NCI-H2107 treated with DMSO at 0.1 percent for 48 hours (cell line): ENCODE results near the gene LRRC8D.

ENCODE experiments used
- DNase-seq: peaks from one replicate; lab custom pipeline; 2025; ENCODE audit not compliant: unreplicated experiment; lab: John Stamatoyannopoulos, UW

LRRC8D gene

GRCh38 chr1:89807503-89807902 lies 13.3 kb upstream of the LRRC8D start:
- DNase-seq = no peak

- DNase-seq = no peak
Measured at GRCh38 chr1:89807983-89808382, 12.8 kb upstream of the LRRC8D start.

- DNase-seq = peak; percentile 60
Measured at GRCh38 chr1:89808441-89809117, 12.3 kb upstream of the LRRC8D start.

- no peak for DNase-seq
Measured at GRCh38 chr1:89809556-89809955, 11.3 kb upstream of the LRRC8D start.

GRCh38 chr1:89810302-89810701 lies 10.5 kb upstream of the LRRC8D start:
- no peak for DNase-seq

- no peak for DNase-seq
Measured at GRCh38 chr1:89810880-89811279, 10.0 kb upstream of the LRRC8D start.

GRCh38 chr1:89812992-89813391 lies 7.8 kb upstream of the LRRC8D start:
- DNase-seq = no peak

- DNase-seq = no peak
Measured at GRCh38 chr1:89815040-89815439, 5.8 kb upstream of the LRRC8D start.

GRCh38 chr1:89815611-89816010 lies 5.2 kb upstream of the LRRC8D start:
- DNase-seq = no peak

GRCh38 chr1:89816366-89816765 lies 4.5 kb upstream of the LRRC8D start:
- DNase-seq = no peak

- peak; percentile 60 for DNase-seq
Measured at GRCh38 chr1:89821322-89822108, 683 bp downstream of the LRRC8D start.

- DNase-seq = peak; percentile 60
Measured at GRCh38 chr1:89822109-89822962, 1.5 kb downstream of the LRRC8D start.

GRCh38 chr1:89822999-89823628 lies 2.3 kb downstream of the LRRC8D start:
- DNase-seq = peak; percentile 21

- DNase-seq = no peak
Measured at GRCh38 chr1:89823679-89824292, 3.0 kb downstream of the LRRC8D start.

GRCh38 chr1:89826594-89826993 lies 5.8 kb downstream of the LRRC8D start:
- DNase-seq = no peak

GRCh38 chr1:89827330-89827729 lies 6.5 kb downstream of the LRRC8D start:
- no peak for DNase-seq

GRCh38 chr1:89827902-89828301 lies 7.1 kb downstream of the LRRC8D start:
- DNase-seq = no peak

GRCh38 chr1:89829186-89829585 lies 8.4 kb downstream of the LRRC8D start:
- no peak for DNase-seq

- DNase-seq = no peak
Measured at GRCh38 chr1:89831462-89832120, 10.8 kb downstream of the LRRC8D start.

GRCh38 chr1:89832496-89833127 lies 11.8 kb downstream of the LRRC8D start:
- DNase-seq = no peak
